PC-9 (cell line): Measurements from ENCODE around the gene UNG.

Experiments used
- EZH2 ChIP-seq: fragments of 200-600 bp; sonication (generic); IDR thresholded peaks from 2 replicates; pipeline ENCODE4 v1.8.0; 2017; ENCODE audit warnings: antibody characterized with exemption, low read depth
- TF ChIP-seq, protein P1 (sequence below): fragments of 200-600 bp; sonication (generic); conservative IDR thresholded peaks from 2 replicates; pipeline ENCODE4 v1.6.1; 2017; ENCODE audit warnings: mixed run types, antibody characterized with exemption, mild to moderate bottlenecking, moderate library complexity

- TF ChIP-seq, protein P1, sequence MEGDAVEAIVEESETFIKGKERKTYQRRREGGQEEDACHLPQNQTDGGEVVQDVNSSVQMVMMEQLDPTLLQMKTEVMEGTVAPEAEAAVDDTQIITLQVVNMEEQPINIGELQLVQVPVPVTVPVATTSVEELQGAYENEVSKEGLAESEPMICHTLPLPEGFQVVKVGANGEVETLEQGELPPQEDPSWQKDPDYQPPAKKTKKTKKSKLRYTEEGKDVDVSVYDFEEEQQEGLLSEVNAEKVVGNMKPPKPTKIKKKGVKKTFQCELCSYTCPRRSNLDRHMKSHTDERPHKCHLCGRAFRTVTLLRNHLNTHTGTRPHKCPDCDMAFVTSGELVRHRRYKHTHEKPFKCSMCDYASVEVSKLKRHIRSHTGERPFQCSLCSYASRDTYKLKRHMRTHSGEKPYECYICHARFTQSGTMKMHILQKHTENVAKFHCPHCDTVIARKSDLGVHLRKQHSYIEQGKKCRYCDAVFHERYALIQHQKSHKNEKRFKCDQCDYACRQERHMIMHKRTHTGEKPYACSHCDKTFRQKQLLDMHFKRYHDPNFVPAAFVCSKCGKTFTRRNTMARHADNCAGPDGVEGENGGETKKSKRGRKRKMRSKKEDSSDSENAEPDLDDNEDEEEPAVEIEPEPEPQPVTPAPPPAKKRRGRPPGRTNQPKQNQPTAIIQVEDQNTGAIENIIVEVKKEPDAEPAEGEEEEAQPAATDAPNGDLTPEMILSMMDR: no peak
- no peak for TF ChIP-seq EZH2
Measured at GRCh38 chr12:109125791-109126190, 28.4 kb downstream of the UNG start.
